GM06990 (cell line): Measurements from ENCODE around the gene PDCD6IP.

Experiments used
- DNase-seq: peaks from one replicate; pipeline ENCODE4 v3.0.0-alpha.2; 2011; ENCODE audit not compliant: insufficient read length; ENCODE audit errors: extremely low read depth
- H3K27me3 ChIP-seq: replicated peaks from 2 replicates; pipeline ENCODE4 v1.6.0; 2011; ENCODE audit warnings: low read length; ENCODE audit not compliant: control insufficient read depth, insufficient read depth
- H3K36me3 ChIP-seq: 2 replicates; pipeline ENCODE4 v1.5.1; 2011; ENCODE audit warnings: low read length; ENCODE audit not compliant: control insufficient read depth, insufficient read depth
- H3K4me3 ChIP-seq: replicated peaks from 2 replicates; pipeline ENCODE4 v1.5.1; 2011; ENCODE audit warnings: low read depth, mild to moderate bottlenecking, control low read depth, low read length
- CTCF ChIP-seq: IDR thresholded peaks from 2 replicates; pipeline ENCODE4 v1.5.1; 2011; ENCODE audit warnings: low read length, control low read depth, mild to moderate bottlenecking, inconsistent platforms; ENCODE audit not compliant: insufficient read depth, poor library complexity, severe bottlenecking

Gene PDCD6IP

GRCh38 chr3:33895658-33896057 lies 97.2 kb downstream of the PDCD6IP start:
- Histone ChIP-seq H3K4me3 (no peak overlapping the region), H3K36me3 (no peaks in the 10 kb centered on the region), H3K27me3 (no peaks in the 10 kb centered on the region)
- TF ChIP-seq CTCF = no peak
- DNase-seq = no peak

- Histone ChIP-seq H3K36me3 (no peaks in the 10 kb centered on the region), H3K27me3 (no peaks in the 10 kb centered on the region), H3K4me3 (no peak overlapping the region)
- no peak for TF ChIP-seq CTCF
- no peak for DNase-seq
Measured at GRCh38 chr3:33897306-33897705, 98.9 kb downstream of the PDCD6IP start.

- DNase-seq = no peak
- Histone ChIP-seq H3K36me3 (no peaks in the 10 kb centered on the region), H3K4me3 (no peak overlapping the region), H3K27me3 (no peaks in the 10 kb centered on the region)
- no peak for TF ChIP-seq CTCF
Measured at GRCh38 chr3:33898901-33899300, 100.5 kb downstream of the PDCD6IP start.

- no peak for TF ChIP-seq CTCF
Measured at GRCh38 chr3:33900440-33900808, 102.0 kb downstream of the PDCD6IP start.

GRCh38 chr3:33900809-33901505 lies 102.5 kb downstream of the PDCD6IP start:
- TF ChIP-seq CTCF = no peak
- DNase-seq = no peak
- Histone ChIP-seq H3K36me3 (no peaks in the 10 kb centered on the region), H3K4me3 (no peak overlapping the region), H3K27me3 (no peaks in the 10 kb centered on the region)

More at GRCh38 chr3:33900440-33900808, 102.0 kb downstream of the PDCD6IP start:
- H3K4me3 ChIP-seq = no peak overlapping the region
- no peaks in the 10 kb centered on the region for H3K27me3 ChIP-seq
- no peaks in the 10 kb centered on the region for H3K36me3 ChIP-seq
- no peak for DNase-seq

GRCh38 chr3:33901862-33902563 lies 103.6 kb downstream of the PDCD6IP start:
- Histone ChIP-seq H3K36me3 (no peaks in the 10 kb centered on the region), H3K4me3 (no peak overlapping the region), H3K27me3 (no peaks in the 10 kb centered on the region)
- DNase-seq = no peak
- TF ChIP-seq CTCF = no peak
